Transverse colon (tissue), 4 donors: ENCODE data around the gene BCAR3. TPM values are rescaled to one million over a fixed set of nuclear protein-coding genes. Genes with fewer than 3 reads are reported as not detected.
A peak's percentile ranks its signal among the peaks of the same experiment; 100 is the strongest.

Source experiments
- DNase-seq: peaks from one replicate; pipeline ENCODE4 v3.0.0-alpha.2; 2019
- H3K27ac ChIP-seq, 4 donors: fragments of 200-600 bp; sonication (generic); 2 replicates each; pipeline ENCODE4 v1.5.1; 2016 to 2018; ENCODE audit warnings: inconsistent platforms in 4 of 4
- H3K27me3 ChIP-seq: fragments of 200-600 bp; sonication (generic); 2 replicates; pipeline ENCODE4 v1.5.1; 2017; ENCODE audit warnings: inconsistent platforms
- H3K36me3 ChIP-seq, 4 donors: fragments of 200-600 bp; sonication (generic); 2 replicates each; pipeline ENCODE4 v1.5.1; 2017 to 2019; ENCODE audit warnings: inconsistent platforms in 4 of 4
- H3K4me1 ChIP-seq, 4 donors: fragments of 200-600 bp; sonication (generic); 2 replicates each; pipeline ENCODE4 v1.5.1; 2017 to 2020; ENCODE audit warnings: inconsistent platforms in 4 of 4
- H3K4me3 ChIP-seq, 4 donors: fragments of 200-600 bp; sonication (generic); 1 replicate in 1 of 4; 2 replicates in 3 of 4; pipeline versions ENCODE4 v1.5.1 to v1.6.1; 2017 to 2019; ENCODE audit warnings: inconsistent platforms in 4 of 4
- H3K9me3 ChIP-seq, 2 donors: fragments of 200-600 bp; sonication (generic); 2 replicates each; pipeline ENCODE4 v1.5.1; 2017 to 2019; ENCODE audit warnings: inconsistent platforms in 2 of 2
- EP300 ChIP-seq: sonication (generic); formaldehyde crosslinking; IDR thresholded peaks from one replicate; pipeline ENCODE4 v1.6.1; 2017; ENCODE audit warnings: antibody characterized with exemption, low read depth
- POLR2A ChIP-seq: fragments of 450-650 bp; IDR thresholded peaks from one replicate; pipeline ENCODE4 v1.6.1; 2016; ENCODE audit warnings: antibody characterized with exemption, mild to moderate bottlenecking, moderate library complexity
- POLR2AphosphoS5 ChIP-seq, 3 donors: sonication (generic); formaldehyde crosslinking; IDR thresholded peaks; one replicate each; pipeline ENCODE4 v1.6.1; 2016; ENCODE audit warnings: antibody characterized with exemption in 3 of 3
- WGBS, 2 donors: methylation state at CpG; one replicate each; pipeline ENCODE4 v1.1.5; 2018; ENCODE audit warnings: low coverage in 1 of 2; 5-methylcytosine and 5-hydroxymethylcytosine counted together
- in situ Hi-C, 4 donors: fragments of 200-750 bp; cut with MboI; loops; one replicate each; pipeline versions ENCODE4 v1.15.0 to v1.15.1; 2017; ENCODE audit warnings: low sequenced_read_pairs in 3 of 4, low pct_ligation_motif_present in 1 of 4, low pct_unique_long_range_greater_than_20kb in 1 of 4
- intact Hi-C: fragments of 100-400 bp; cut with DNase I; formaldehyde crosslinking; loops from one replicate; pipeline ENCODE4 v1.15.1; 2023; ENCODE audit warnings: low total_unique reads
- total RNA-seq, 4 donors: library from RNA; depleted of rRNA; stranded (reverse); fragments of >200 nt; gene quantifications; one replicate each; pipeline ENCODE4 v1.1.0, GENCODE V29; 2016
- TF ChIP-seq, protein P1 (sequence below), 5 experiments: fragments of 200-600 bp in 3 of 5; fragments of 450-650 bp in 2 of 5; sonication (generic) in 3 of 5; IDR thresholded peaks; 1 replicate in 2 of 5; 2 replicates in 3 of 5; pipeline ENCODE4 v1.5.1; 2016 to 2017; ENCODE audit warnings: antibody characterized with exemption in 5 of 5, inconsistent platforms in 3 of 5, mild to moderate bottlenecking in 2 of 5, moderate library complexity in 1 of 5

BCAR3 gene
- total RNA-seq, 4 donors from 2014 or later, result 12.3 to 71.7 (median 40.5) TPM

DNA sequence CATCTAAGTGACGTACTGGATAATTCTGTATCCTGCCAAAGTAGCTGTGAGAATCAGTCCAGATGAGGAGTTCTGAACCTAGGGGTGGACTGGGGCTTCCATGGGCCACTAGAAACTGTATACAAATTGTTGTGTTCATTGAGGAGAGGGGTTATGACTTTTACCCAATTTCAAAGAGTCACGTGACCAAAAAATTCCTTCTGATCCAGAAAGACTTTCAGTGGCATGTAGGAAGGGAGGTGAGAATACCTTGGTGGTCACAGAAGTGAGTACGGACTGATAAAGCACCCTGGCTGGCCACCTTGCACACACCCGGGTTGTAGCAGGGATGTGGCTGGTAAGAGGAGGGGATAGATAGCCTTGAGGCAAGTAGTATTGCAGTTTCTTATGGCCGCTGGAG, 60.4 kb downstream of the BCAR3 start:
- in situ Hi-C loops, result loop anchor here (10.0 to 25.0 kb wide), 4 partner anchors 176 to 214 kb away; partner anchors contain the start of gene FNBP1L (in 3 of the 4)
- H3K27me3 ChIP-seq, result no peaks in the 10 kb centered on the region
- H3K4me1 ChIP-seq, result peaks cover 11 to 60% (median 43%) of the 10 kb centered on the region in 4 donors
- 94 to 100% methylated on average over 2 to 5 of the region's 5 CpGs for WGBS, 2 donors
- no peak for DNase-seq
- H3K36me3 ChIP-seq, result no peaks in the 10 kb centered on the region
- H3K4me3 ChIP-seq, result no peak overlapping the region
- peak overlapping the region in 2 of 4 donors; percentile 34 to 73 for H3K27ac ChIP-seq
- intact Hi-C loops, result loop anchor here (10.0 kb wide), 1 partner anchor 224 kb away; no protein-coding TSS in a partner anchor
- H3K9me3 ChIP-seq, result no peaks in the 10 kb centered on the region
- no peak for TF ChIP-seq EP300

DNA sequence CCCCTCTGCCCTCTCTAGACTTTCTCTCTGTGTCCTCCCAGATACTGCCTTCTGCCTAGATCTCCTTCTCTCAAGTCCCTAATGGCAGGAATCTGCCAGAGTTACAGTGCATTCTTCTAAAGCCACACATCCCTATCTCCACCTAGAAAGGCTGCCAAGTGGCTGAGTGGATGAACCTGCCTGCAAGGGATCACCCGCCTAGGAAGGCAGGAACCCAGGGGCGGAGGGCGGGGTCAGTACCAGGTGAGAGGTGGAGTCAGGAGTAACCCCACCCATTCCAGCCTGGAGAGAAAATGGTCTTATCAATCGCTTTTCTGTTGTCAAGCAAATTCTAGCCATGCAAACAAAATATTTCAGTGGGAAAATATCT, 60.8 kb downstream of the BCAR3 start:
- Histone ChIP-seq H3K4me3 (no peak overlapping the region), H3K36me3 (no peaks in the 10 kb centered on the region), H3K27ac (peak overlapping the region in 2 of 4 donors; percentile 1 to 73), H3K4me1 (peaks cover 14 to 64% (median 46%) of the 10 kb centered on the region in 4 donors), H3K27me3 (no peaks in the 10 kb centered on the region), H3K9me3 (no peaks in the 10 kb centered on the region)
- DNase-seq, result peak; percentile 68
- intact Hi-C loops, result loop anchor here (10.0 kb wide), 1 partner anchor 224 kb away; no protein-coding TSS in a partner anchor
- in situ Hi-C loops, result loop anchor here (10.0 to 25.0 kb wide), 4 partner anchors 176 to 214 kb away; partner anchors contain the start of gene FNBP1L (in 3 of the 4)
- 67 to 85% methylated on average over 2 to 4 of the region's 4 CpGs for WGBS, 2 donors
- TF ChIP-seq, protein P1, sequence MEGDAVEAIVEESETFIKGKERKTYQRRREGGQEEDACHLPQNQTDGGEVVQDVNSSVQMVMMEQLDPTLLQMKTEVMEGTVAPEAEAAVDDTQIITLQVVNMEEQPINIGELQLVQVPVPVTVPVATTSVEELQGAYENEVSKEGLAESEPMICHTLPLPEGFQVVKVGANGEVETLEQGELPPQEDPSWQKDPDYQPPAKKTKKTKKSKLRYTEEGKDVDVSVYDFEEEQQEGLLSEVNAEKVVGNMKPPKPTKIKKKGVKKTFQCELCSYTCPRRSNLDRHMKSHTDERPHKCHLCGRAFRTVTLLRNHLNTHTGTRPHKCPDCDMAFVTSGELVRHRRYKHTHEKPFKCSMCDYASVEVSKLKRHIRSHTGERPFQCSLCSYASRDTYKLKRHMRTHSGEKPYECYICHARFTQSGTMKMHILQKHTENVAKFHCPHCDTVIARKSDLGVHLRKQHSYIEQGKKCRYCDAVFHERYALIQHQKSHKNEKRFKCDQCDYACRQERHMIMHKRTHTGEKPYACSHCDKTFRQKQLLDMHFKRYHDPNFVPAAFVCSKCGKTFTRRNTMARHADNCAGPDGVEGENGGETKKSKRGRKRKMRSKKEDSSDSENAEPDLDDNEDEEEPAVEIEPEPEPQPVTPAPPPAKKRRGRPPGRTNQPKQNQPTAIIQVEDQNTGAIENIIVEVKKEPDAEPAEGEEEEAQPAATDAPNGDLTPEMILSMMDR (IDR thresholded peaks at IDR 0.05), result no peak
- TF ChIP-seq EP300, result no peak
- TF ChIP-seq POLR2AphosphoS5 (IDR thresholded peaks at IDR 0.05), result no peak
- no peak for TF ChIP-seq POLR2A

DNA sequence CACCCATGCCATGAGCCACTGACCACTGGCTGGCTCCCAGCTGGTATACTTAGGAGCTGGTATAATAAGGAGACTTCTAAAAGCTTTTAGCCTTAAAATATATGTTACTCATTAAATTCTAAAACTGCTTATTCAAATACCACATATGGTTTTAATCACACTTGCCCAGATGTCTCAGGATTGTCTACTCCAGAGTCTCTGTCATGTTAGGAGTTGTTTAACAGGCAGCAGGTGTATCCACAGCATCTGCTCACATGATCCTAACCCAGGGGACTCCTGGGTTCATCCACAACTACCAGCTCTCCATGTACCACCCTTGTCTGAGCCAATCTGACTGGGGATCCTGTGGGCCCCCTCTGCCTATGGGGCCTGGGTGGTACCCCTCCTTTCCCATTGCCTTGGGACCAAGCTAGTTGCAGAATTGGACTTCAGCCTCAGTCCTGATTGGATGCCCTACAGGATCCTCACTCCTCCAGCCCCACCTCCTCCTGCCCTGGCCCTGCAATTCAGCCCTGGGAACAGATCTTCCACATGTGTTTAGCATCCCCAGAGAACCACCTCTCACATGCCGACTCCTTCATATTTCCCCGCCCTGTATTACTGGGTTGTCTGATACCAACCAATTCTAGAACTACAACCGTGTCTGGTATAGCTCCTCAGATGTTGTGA, 61.3 kb downstream of the BCAR3 start:
- Histone ChIP-seq H3K27ac (peak overlapping the region in 2 of 4 donors; percentile 1 to 91), H3K4me3 (no peak overlapping the region), H3K4me1 (peaks cover 19 to 70% (median 52%) of the 10 kb centered on the region in 4 donors), H3K36me3 (no peaks in the 10 kb centered on the region), H3K27me3 (no peaks in the 10 kb centered on the region), H3K9me3 (no peaks in the 10 kb centered on the region)
- intact Hi-C loops (loop anchor here (10.0 kb wide), 1 partner anchor 224 kb away; no protein-coding TSS in a partner anchor), in situ Hi-C loops (loop anchor here (10.0 to 25.0 kb wide), 4 partner anchors 176 to 214 kb away; partner anchors contain the start of gene FNBP1L (in 3 of the 4))
- 74 to 93% methylated on average over 3 of the region's 3 CpGs for WGBS, 2 donors
- no peak for DNase-seq
- TF ChIP-seq POLR2AphosphoS5 (IDR thresholded peaks at IDR 0.05) (no peak), POLR2A (no peak), EP300 (no peak)
- TF ChIP-seq, protein P1 (IDR thresholded peaks at IDR 0.05), result no peak

DNA sequence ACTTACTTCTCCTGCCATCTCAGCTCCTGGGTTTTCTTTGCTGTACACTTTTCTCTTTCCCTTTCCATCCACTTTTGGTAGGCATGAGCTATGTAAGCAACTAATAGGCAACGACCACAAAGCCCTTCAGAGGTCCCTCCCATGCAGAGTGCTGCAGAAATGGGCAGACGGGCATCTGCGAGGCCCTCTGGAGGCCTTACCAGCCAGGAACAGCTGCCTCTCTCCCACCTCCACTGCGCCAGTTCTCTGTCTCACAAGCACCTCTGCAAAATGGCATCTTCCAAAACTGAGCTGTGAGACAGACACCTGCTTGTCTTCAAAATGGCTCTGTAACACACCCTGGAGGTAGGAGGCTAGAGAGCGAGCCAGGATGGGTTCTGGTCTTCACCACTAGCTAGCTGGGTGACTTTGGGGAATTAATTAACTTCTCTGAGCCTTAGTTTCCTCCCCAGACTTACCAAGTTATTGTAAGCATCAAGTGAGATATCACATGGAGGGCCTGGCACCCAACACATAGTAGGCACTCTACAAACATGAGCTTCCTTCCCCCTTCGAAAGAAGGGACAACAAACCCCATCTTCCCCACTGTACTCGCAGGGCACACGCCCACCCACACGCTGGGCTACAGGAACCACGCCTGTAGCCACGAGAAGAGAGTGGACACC, 62.0 kb downstream of the BCAR3 start:
- WGBS, 2 donors, result 71 to 74% methylated on average over 7 to 11 of the region's 11 CpGs
- DNase-seq, result no peak
- intact Hi-C loops, result loop anchor here (10.0 kb wide), 1 partner anchor 225 kb away; no protein-coding TSS in a partner anchor
- TF ChIP-seq, protein P1 (IDR thresholded peaks at IDR 0.05), result no peak
- TF ChIP-seq POLR2AphosphoS5 (IDR thresholded peaks at IDR 0.05) (no peak), EP300 (no peak), POLR2A (no peak)
- H3K4me1 ChIP-seq, result peaks cover 23 to 76% (median 58%) of the 10 kb centered on the region in 4 donors
- no peaks in the 10 kb centered on the region for H3K9me3 ChIP-seq
- peak overlapping the region in 3 of 4 donors; percentile 79 to 91 (median 82) for H3K27ac ChIP-seq
- in situ Hi-C loops, result loop anchor here (10.0 to 25.0 kb wide), 4 partner anchors 175 to 215 kb away; partner anchors contain the start of gene FNBP1L (in 3 of the 4)
- H3K36me3 ChIP-seq, result no peaks in the 10 kb centered on the region
- no peaks in the 10 kb centered on the region for H3K27me3 ChIP-seq
- no peak overlapping the region for H3K4me3 ChIP-seq
